Fibroblast of villous mesenchyme (primary cell): ENCODE measurements around the gene TNIK. TPM values are rescaled to one million over a fixed set of nuclear protein-coding genes. Genes with fewer than 3 reads are reported as not detected.
"Not testable (repeated sequence)": the region's sequence is repeated elsewhere in the genome, so short reads cannot be mapped to it uniquely, and the experiment has no call there.

Experiments
- DNase-seq: peaks from one replicate; pipeline ENCODE4 v3.0.0-alpha.2; 2010; ENCODE audit warnings: low read depth
- H3K4me3 ChIP-seq: 2 replicates; pipeline ENCODE4 v1.5.1; 2011; ENCODE audit warnings: low read depth, mild to moderate bottlenecking, low read length
- total RNA-seq: library from RNA; depleted of rRNA; stranded (reverse); fragments of >200 nt; gene quantifications from 2 replicates; pipeline ENCODE4 v1.2.3, GENCODE V29; 2012
- TF ChIP-seq, protein P1 (sequence below): IDR thresholded peaks from 2 replicates; pipeline ENCODE4 v1.5.1; 2012; ENCODE audit warnings: low read depth, mild to moderate bottlenecking, low read length; ENCODE audit not compliant: insufficient read depth

Gene TNIK
- total RNA-seq, 1 donor, result 5.2 TPM

DNA sequence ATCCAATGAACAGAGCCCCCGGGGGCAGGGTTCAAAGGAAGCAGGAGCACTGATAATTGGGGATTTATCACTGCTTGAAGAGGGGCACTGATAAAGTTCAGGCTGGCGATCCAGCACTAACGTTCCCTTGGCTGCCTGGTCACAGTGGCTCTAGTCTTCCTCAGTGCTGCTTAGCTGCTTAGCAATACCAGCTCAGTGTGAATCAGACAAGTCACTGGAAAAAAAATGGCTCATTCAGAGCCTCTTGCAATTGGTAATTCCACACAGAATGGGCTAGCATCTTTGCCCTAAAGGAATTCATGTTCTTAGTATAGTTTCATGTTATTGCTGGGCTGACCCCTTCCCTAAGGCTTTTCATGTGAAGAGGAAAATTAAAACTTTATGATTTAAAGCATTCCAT, 338.0 kb downstream of the TNIK start:
- no peak overlapping the region for H3K4me3 ChIP-seq
- TF ChIP-seq, protein P1, sequence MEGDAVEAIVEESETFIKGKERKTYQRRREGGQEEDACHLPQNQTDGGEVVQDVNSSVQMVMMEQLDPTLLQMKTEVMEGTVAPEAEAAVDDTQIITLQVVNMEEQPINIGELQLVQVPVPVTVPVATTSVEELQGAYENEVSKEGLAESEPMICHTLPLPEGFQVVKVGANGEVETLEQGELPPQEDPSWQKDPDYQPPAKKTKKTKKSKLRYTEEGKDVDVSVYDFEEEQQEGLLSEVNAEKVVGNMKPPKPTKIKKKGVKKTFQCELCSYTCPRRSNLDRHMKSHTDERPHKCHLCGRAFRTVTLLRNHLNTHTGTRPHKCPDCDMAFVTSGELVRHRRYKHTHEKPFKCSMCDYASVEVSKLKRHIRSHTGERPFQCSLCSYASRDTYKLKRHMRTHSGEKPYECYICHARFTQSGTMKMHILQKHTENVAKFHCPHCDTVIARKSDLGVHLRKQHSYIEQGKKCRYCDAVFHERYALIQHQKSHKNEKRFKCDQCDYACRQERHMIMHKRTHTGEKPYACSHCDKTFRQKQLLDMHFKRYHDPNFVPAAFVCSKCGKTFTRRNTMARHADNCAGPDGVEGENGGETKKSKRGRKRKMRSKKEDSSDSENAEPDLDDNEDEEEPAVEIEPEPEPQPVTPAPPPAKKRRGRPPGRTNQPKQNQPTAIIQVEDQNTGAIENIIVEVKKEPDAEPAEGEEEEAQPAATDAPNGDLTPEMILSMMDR, result no peak
- no peak for DNase-seq

DNA sequence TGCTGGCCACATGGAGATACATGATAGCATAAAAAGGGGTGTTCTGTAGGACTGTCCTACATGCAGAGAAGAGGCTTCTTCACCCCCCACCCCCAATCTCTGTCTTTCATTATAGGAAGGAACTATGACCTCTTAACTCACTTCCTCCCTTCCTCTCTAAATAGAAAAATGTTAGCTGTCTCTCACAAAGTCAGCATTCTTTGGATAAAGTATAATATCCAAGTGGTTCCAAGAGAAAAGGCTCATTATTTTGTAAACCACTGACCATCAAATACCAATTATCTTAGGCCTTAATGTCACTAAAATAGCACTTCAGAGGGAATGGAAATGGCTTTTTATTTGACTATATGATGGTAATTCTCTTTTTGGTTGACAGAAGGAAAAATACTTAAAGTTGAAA, 338.4 kb downstream of the TNIK start:
- no peak overlapping the region for H3K4me3 ChIP-seq
- DNase-seq, result no peak
- TF ChIP-seq, protein P1, result no peak

DNA sequence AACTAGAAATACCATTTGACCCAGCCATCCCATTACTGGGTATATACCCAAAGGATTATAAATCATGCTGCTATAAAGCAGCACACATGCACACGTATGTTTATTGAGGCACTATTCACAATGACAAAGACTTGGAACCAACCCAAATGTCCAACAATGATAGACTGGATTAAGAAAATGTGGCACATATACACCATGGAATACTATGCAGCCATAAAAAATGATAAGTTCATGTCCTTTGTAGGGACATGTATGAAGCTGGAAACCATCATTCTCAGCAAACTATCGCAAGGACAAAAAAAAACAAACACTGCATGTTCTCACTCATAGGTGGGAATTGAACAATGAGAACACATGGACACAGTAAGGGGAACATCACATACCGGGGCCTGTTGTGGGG, 340.8 kb downstream of the TNIK start:
- DNase-seq, H3K4me3 ChIP-seq: not testable (repeated sequence)

DNA sequence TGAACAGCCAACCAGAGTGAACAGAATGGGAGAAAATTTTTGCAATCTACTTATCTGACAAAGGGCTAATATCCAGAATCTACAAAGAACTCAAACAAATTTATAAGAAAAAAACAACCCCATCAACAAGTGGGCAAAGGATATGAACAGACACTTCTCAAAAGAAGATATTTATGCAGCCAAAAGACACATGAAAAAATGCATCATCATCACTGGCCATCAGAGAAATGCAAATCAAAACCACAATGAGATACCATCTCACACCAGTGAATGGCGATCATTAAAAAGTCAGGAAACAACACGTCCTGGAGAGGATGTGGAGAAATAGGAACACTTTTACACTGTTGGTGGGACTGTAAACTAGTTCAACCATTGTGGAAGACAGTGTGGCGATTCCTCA, 341.2 kb downstream of the TNIK start:
- DNase-seq, H3K4me3 ChIP-seq: not testable (repeated sequence)

DNA sequence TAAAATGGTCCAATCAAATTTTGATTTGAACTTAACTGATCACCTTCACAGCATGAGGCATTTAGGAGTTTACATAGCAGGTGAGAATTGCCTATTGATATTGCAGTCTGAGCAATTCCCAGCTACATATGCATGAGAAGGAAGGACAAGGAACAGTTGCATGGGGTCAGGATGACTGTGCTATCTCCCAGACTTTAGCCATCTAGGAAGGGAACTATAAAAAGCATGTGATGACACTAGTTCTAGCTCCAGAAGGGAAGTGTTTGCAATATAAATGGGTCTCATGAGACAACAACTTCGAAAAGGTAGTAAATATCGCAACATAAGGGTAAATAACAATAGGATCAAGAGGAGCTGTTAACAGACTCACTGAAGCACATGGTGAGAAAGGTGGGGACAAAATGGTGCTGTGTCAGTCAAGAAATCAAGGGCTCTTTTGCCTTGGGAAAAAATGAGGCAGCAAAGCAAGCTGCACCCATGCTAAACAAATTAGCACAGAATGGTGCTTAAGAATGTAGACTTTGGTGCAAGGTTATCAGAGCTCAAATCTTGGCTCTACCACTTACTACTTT, 343.3 kb downstream of the TNIK start:
- no peak for DNase-seq
- TF ChIP-seq, protein P1, result no peak
- H3K4me3 ChIP-seq, result no peak overlapping the region

DNA sequence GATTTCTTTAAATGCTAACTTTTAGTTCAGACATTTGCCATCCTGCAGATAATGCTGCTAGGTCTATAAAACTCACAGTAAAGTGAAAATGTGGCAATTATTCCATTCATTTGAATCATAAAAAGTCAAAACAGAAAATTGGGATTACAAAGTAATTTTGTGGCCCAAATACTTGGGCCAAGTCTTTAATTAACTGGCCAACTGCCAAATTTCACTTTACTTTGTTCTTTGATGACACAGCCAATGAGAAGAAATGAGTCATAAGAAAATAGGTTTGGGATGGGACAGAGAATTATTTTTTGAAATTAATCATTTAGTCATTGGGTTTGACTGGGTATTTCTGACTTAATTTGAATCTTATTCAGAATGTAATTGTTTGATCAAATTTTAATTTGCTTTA, 343.8 kb downstream of the TNIK start:
- TF ChIP-seq, protein P1, result no peak
- no peak for DNase-seq

DNA sequence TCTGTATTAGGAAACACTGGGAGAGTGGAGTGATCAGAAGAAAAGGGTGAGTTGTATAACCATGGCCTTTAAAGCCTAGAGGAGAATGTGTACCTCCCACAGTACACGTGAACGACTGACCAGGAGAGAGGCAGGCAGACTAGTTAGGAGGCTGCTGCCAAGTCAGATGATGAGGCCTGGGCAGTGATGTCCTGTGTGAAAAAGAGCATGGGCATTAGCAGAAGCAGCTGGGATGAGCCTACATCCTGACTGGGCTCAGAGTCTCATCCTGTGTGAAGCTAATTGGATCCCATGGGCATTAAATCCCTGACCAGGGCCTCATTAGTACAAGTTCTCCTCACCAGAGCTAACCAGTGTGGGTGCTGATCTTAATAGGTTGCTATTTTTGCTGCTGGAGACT, 344.5 kb downstream of the TNIK start:
- H3K4me3 ChIP-seq, result no peak overlapping the region
- no peak for DNase-seq
- TF ChIP-seq, protein P1, result no peak

More for the DNA sequence above, 343.8 kb downstream of the TNIK start:
- H3K4me3 ChIP-seq, result no peak overlapping the region

DNA sequence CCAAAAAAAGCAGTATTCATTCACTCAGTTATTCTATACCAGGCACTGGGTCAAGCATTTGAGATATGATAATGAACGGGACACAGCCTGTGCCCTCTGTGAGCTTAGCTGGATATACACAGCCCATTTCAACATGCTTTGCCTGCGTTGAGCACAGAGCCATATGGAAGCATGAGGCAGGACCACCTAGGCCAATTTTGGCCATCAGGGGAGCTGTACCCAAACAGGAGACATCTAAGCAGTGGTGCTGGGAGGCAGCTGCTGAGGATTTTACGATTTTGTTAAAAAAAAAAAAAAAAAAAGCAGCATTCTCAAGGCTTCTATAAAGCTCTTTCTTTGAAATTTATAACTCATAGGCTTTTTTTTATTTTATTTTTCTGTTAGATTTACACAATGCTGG, 346.5 kb downstream of the TNIK start:
- DNase-seq, result no peak

More for the DNA sequence above, 346.5 kb downstream of the TNIK start:
- no peak overlapping the region for H3K4me3 ChIP-seq
- TF ChIP-seq, protein P1, result peak; percentile 37
